Central memory CD4-positive, alpha-beta T cell (primary cell): ENCODE measurements around the gene MAPRE2.

Source experiments
- DNase-seq: peaks from one replicate; pipeline ENCODE4 v3.0.0; 2022

Gene MAPRE2

GRCh38 chr18:35063875-35064690 lies 22.9 kb downstream of the MAPRE2 start:
- DNase-seq, result no peak

- no peak for DNase-seq
Observed at GRCh38 chr18:35067454-35067853, 26.2 kb downstream of the MAPRE2 start.

- no peak for DNase-seq
Observed at GRCh38 chr18:35071819-35072247, 30.6 kb downstream of the MAPRE2 start.

- no peak for DNase-seq
Observed at GRCh38 chr18:35072616-35073015, 31.4 kb downstream of the MAPRE2 start.

- no peak for DNase-seq
Observed at GRCh38 chr18:35073186-35074105, 32.2 kb downstream of the MAPRE2 start.

- DNase-seq, result no peak
Observed at GRCh38 chr18:35074581-35074980, 33.4 kb downstream of the MAPRE2 start.

- no peak for DNase-seq
Observed at GRCh38 chr18:35075132-35075531, 33.9 kb downstream of the MAPRE2 start.

GRCh38 chr18:35076135-35076924 lies 35.1 kb downstream of the MAPRE2 start:
- DNase-seq, result no peak

GRCh38 chr18:35077937-35078336 lies 36.7 kb downstream of the MAPRE2 start:
- DNase-seq, result no peak

GRCh38 chr18:35080058-35080457 lies 38.8 kb downstream of the MAPRE2 start:
- no peak for DNase-seq

- DNase-seq, result no peak
Observed at GRCh38 chr18:35083174-35083712, 42.0 kb downstream of the MAPRE2 start.

GRCh38 chr18:35084494-35085449 lies 43.6 kb downstream of the MAPRE2 start:
- no peak for DNase-seq

- DNase-seq, result no peak
Observed at GRCh38 chr18:35085450-35086380, 44.5 kb downstream of the MAPRE2 start.

- DNase-seq, result no peak
Observed at GRCh38 chr18:35086704-35087103, 45.5 kb downstream of the MAPRE2 start.

GRCh38 chr18:35087726-35088125 lies 46.5 kb downstream of the MAPRE2 start:
- no peak for DNase-seq

GRCh38 chr18:35088921-35089320 lies 47.7 kb downstream of the MAPRE2 start:
- DNase-seq, result no peak

- DNase-seq, result no peak
Observed at GRCh38 chr18:35089382-35089781, 48.2 kb downstream of the MAPRE2 start.

GRCh38 chr18:35089891-35090550 lies 48.8 kb downstream of the MAPRE2 start:
- DNase-seq, result no peak

GRCh38 chr18:35091841-35092240 lies 50.6 kb downstream of the MAPRE2 start:
- no peak for DNase-seq
